Endothelial cell of umbilical vein (primary cell): ENCODE measurements around the gene PAK6. TPM values are rescaled to one million over a fixed set of nuclear protein-coding genes. Genes with fewer than 3 reads are reported as not detected.

Experiments
- BruUV-seq: library from RNA; stranded (reverse); fragments of 400-500 nt; replicated peaks from 2 replicates; lab custom pipeline; 2021; lab: Mats Ljungman, UMichigan
- CTCF ChIA-PET: fragments of 300-600, 350-600 bp; sonication (Branson Sonifier 250); formaldehyde crosslinking; loops from one replicate; lab custom pipeline; 2021; ENCODE audit warnings: antibody characterized with exemption, inconsistent platforms; lab: Charles Lee
- POLR2A ChIA-PET: fragments of 300-600, 350-600 bp; sonication (Branson Sonifier 250); formaldehyde crosslinking; loops from one replicate; lab custom pipeline; 2021; ENCODE audit warnings: antibody characterized with exemption, inconsistent platforms; lab: Charles Lee
- DNase-seq: peaks from one replicate; pipeline ENCODE4 v3.0.0-alpha.2; 2011; ENCODE audit warnings: low read depth, low spot score
- FAIRE-seq: peaks from 2 replicates; lab custom pipeline; 2011; peaks lifted over from hg19 to GRCh38; lab: Jason Lieb, UNC
- H2AFZ ChIP-seq: 2 replicates; pipeline ENCODE4 v1.6.0; 2012; ENCODE audit warnings: low read depth, low read length, control low read depth, inconsistent platforms
- H3K27ac ChIP-seq: 2 replicates; pipeline ENCODE4 v1.5.1; 2011; ENCODE audit warnings: low read depth, mild to moderate bottlenecking, control low read depth, low read length, moderate library complexity; ENCODE audit not compliant: insufficient read depth
- H3K27me3 ChIP-seq, 2 experiments: 2 replicates each; pipeline versions ENCODE4 v1.6.0 to v1.6.1; 2011; ENCODE audit warnings: low read length in 2 of 2, mixed read lengths in 1 of 2; ENCODE audit not compliant: control insufficient read depth in 2 of 2, insufficient read depth in 2 of 2
- H3K36me3 ChIP-seq, 2 experiments: 2 replicates in 1 of 2; 3 replicates in 1 of 2; pipeline ENCODE4 v1.5.1; 2011; ENCODE audit warnings: low read length in 2 of 2, mild to moderate bottlenecking in 1 of 2, moderate library complexity in 1 of 2; ENCODE audit not compliant: control insufficient read depth in 2 of 2, insufficient read depth in 2 of 2; ENCODE audit errors: extremely low read depth in 1 of 2
- H3K4me1 ChIP-seq: 3 replicates; pipeline ENCODE4 v1.5.1; 2011; ENCODE audit warnings: mild to moderate bottlenecking, low read length; ENCODE audit not compliant: control insufficient read depth, insufficient read depth; ENCODE audit errors: extremely low read depth
- H3K4me2 ChIP-seq: 2 replicates; pipeline ENCODE4 v1.6.1; 2011; ENCODE audit warnings: low read length, control low read depth, mixed read lengths; ENCODE audit not compliant: insufficient read depth
- H3K4me3 ChIP-seq, 3 experiments: fragments of 200-600 bp in 1 of 3; sonication (generic), shearing (Covaris generic) in 1 of 3; replicated peaks in 1 of 3; 2 replicates each; pipeline ENCODE4 v1.5.1; 2011 to 2016; ENCODE audit warnings: control low read depth in 3 of 3, low read length in 3 of 3, mild to moderate bottlenecking in 2 of 3, inconsistent platforms in 1 of 3, low read depth in 1 of 3, moderate library complexity in 1 of 3; ENCODE audit not compliant: insufficient read depth in 1 of 3
- H3K79me2 ChIP-seq: 2 replicates; pipeline ENCODE4 v1.6.0; 2012; ENCODE audit warnings: low read length, inconsistent platforms; ENCODE audit not compliant: control insufficient read depth, insufficient read depth
- H3K9ac ChIP-seq: replicated peaks from 2 replicates; pipeline ENCODE3; 2011; ENCODE audit warnings: low read length, control low read depth; ENCODE audit not compliant: insufficient read depth; ENCODE audit errors: extremely low read depth
- H3K9me1 ChIP-seq: replicated peaks from 3 replicates; pipeline ENCODE4 v1.6.0; 2011; ENCODE audit warnings: mild to moderate bottlenecking, low read length; ENCODE audit not compliant: control insufficient read depth, insufficient read depth; ENCODE audit errors: extremely low read depth
- H3K9me3 ChIP-seq: replicated peaks from 2 replicates; pipeline ENCODE4 v1.5.1; 2012; ENCODE audit warnings: low read length, inconsistent platforms; ENCODE audit not compliant: control insufficient read depth, insufficient read depth
- H4K20me1 ChIP-seq: replicated peaks from 2 replicates; pipeline ENCODE3; 2011; ENCODE audit warnings: mild to moderate bottlenecking, low read length; ENCODE audit not compliant: control insufficient read depth, insufficient read depth; ENCODE audit errors: extremely low read depth
- CTCF ChIP-seq, 2 donors: IDR thresholded peaks; 1 replicate in 1 of 2; 2 replicates in 1 of 2; pipeline ENCODE4 v1.5.1; 2011; ENCODE audit warnings: low read length in 2 of 2, mild to moderate bottlenecking in 2 of 2, moderate library complexity in 2 of 2, control low read depth in 1 of 2, inconsistent platforms in 1 of 2, low read depth in 1 of 2; ENCODE audit not compliant: insufficient read depth in 1 of 2; ENCODE audit errors: extremely low read depth in 1 of 2
- EZH2 ChIP-seq: IDR thresholded peaks from 2 replicates; pipeline ENCODE4 v1.6.1; 2012; ENCODE audit warnings: borderline replicate concordance, low read depth, mild to moderate bottlenecking, moderate library complexity, low read length, inconsistent platforms; ENCODE audit not compliant: severe bottlenecking
- GATA2 ChIP-seq: IDR thresholded peaks from 2 replicates; pipeline ENCODE4 v1.7.0; 2011; ENCODE audit warnings: low read depth, mild to moderate bottlenecking, moderate library complexity, mixed read lengths, low read length; ENCODE audit not compliant: insufficient read length, insufficient read depth
- MYC ChIP-seq: IDR thresholded peaks from one replicate; pipeline ENCODE4 v1.6.1; 2011; ENCODE audit warnings: mild to moderate bottlenecking, low read depth, low read length
- dilution Hi-C: fragments of 300-500 bp; cut with MboI; formaldehyde crosslinking; loops from one replicate; pipeline ENCODE4 v1.15.0; 2019; ENCODE audit warnings: low sequenced_read_pairs; ENCODE audit not compliant: extremely low pct_ligation_motif_present
- intact Hi-C: fragments of 100-400 bp; cut with micrococcal nuclease; formaldehyde crosslinking; loops from one replicate; pipeline ENCODE4 v1.10.0; 2022
- polyA plus RNA-seq, 4 experiments: library from polyadenylated mRNA; depleted of rRNA in 3 of 4; stranded (reverse) in 3 of 4; unstranded in 1 of 4; fragments of >200 nt; gene quantifications; 2 replicates each; pipeline versions ENCODE4 v1.2.1 to v1.2.3, GENCODE V29; 2011 to 2012; ENCODE audit warnings: missing spikeins in 1 of 4
- total RNA-seq: library from RNA; stranded (reverse); gene quantifications from 2 replicates; pipeline ENCODE4 v1.2.3, GENCODE V29; 2021

The PAK6 gene
- total and polyA plus RNA-seq, 2 donors (not counting 3 experiments of a cell fraction or from before 2014, with no cell fraction given), result not detected

GRCh38 chr15:40270246-40270995 lies 31.6 kb downstream of the PAK6 start:
- FAIRE-seq (no peak), DNase-seq (no peak)

More at GRCh38 chr15:40270246-40270995, 31.6 kb downstream of the PAK6 start:
- no peaks in the 10 kb centered on the region for H3K9me3 ChIP-seq
- BruUV-seq, result no TSS peak
- H3K79me2 ChIP-seq, result no peaks in the 10 kb centered on the region
- intact Hi-C loops, result loop anchor here (10.0 kb wide), 1 partner anchor 166 kb away; the partner anchor contains the start of gene BMF
- dilution Hi-C loops, result no loop called here
- POLR2A ChIA-PET, result no interaction called here
- CTCF ChIA-PET, result interaction anchor here (0.8 to 20.1 kb wide), 6 partner anchors 9 to 224 kb away, joined by 3 to 879 read pairs (median 8); no protein-coding TSS in a partner anchor
- no peaks in the 10 kb centered on the region for H4K20me1 ChIP-seq
- H2AFZ ChIP-seq, result no peak overlapping the region
- H3K4me1 ChIP-seq, result peaks cover 9% of the 10 kb centered on the region
- no peak overlapping the region for H3K27ac ChIP-seq
- no peak overlapping the region for H3K9ac ChIP-seq
- no peak overlapping the region for H3K4me2 ChIP-seq
- no peaks in the 10 kb centered on the region for H3K36me3 ChIP-seq
- H3K27me3 ChIP-seq, result no peaks in the 10 kb centered on the region
- H3K9me1 ChIP-seq, result no peaks in the 10 kb centered on the region
- no peak overlapping the region for H3K4me3 ChIP-seq
- TF ChIP-seq GATA2 (no peak), MYC (no peak), EZH2 (no peak), CTCF (IDR thresholded peaks at IDR 0.05; ENCODE audit: extremely low read depth in 1 of 2, insufficient read depth in 1 of 2, low read depth in 1 of 2, low read length in 2 of 2) (no peak)
